ENCODE results near the gene CHRM5.

GRCh38 chr15:33926260-33926659, 42.0 kb upstream of the CHRM5 start:
- TF ChIP-seq CTCF (IDR thresholded peaks at IDR 0.05; ENCODE audit: poor library complexity), result no peak
- TF ChIP-seq EZH2 (IDR thresholded peaks at IDR 0.05; ENCODE audit: borderline replicate concordance), result no peak
- no peak for TF ChIP-seq EZH2phosphoT487 (IDR thresholded peaks at IDR 0.05; ENCODE audit: low read depth, severe bottlenecking, unreplicated experiment)
